ENCODE measurements around the gene WFDC11. TPM values are rescaled to one million over a fixed set of nuclear protein-coding genes. Genes with fewer than 3 reads are reported as not detected.
A peak's percentile ranks its signal among the peaks of the same experiment; 100 is the strongest.
"Not testable (repeated sequence)": the region's sequence is repeated elsewhere in the genome, so short reads cannot be mapped to it uniquely, and the experiment has no call there.

The WFDC11 gene
- polyA plus RNA-seq = not detected
- long read RNA-seq, donor 1 = 0 reads
- long read RNA-seq, donor 2 = 0 reads
- long read RNA-seq, donor 3 = 0 reads
- long read RNA-seq, donor 4 = 0 reads
- long read RNA-seq, donor 5 = 0 reads
- long read RNA-seq, donor 6 = 0 reads
- long read RNA-seq, donor 7 = 0 reads
- long read RNA-seq, donor 8 = 0 reads
- long read RNA-seq, donor 9 = 0 reads
- long read RNA-seq, donor 10 = 0 reads

DNA sequence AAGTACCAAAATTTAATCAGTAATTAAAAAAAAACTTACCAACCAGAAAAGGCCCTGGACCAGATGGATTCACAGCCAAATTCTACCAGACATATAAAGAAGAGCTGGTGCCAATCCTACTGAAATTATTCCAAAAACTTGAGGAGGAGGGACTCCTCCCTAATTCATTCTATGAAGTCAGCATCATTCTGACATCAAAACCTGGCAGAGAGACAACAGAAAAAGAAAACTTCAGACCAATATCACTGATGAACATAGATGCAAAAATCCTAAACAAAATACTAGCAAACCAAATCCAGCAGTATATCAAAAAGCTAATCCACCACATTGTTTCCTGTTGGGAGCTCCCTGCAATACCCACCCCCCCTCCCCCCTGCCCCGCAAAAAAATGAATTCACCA is at the start of gene WFDC11:
TSS of gene WFDC11 (minus strand) at position 101 of the 400 bp plus-strand sequence. CDS start 19,639 bp downstream, outside the sequence.
- Histone ChIP-seq H3K27ac (ENCODE audit: low read depth in 1 of 3, low read length in 2 of 3) (no peak within 1 kb of the TSS), H3K27me3 (ENCODE audit: control insufficient read depth in 3 of 3, insufficient read depth in 3 of 3, low read length in 3 of 3) (no peaks in the 10 kb centered on the region), H3K9me3 (ENCODE audit: control insufficient read depth in 2 of 2, insufficient read depth in 1 of 2, low read depth in 1 of 2, low read length in 1 of 2) (no peaks in the 10 kb centered on the region), H3K4me1 (ENCODE audit: control insufficient read depth in 3 of 3, insufficient read depth in 2 of 3, low read depth in 1 of 3, low read length in 2 of 3) (no peaks in the 10 kb centered on the region), H3K36me3 (ENCODE audit: control insufficient read depth in 3 of 3, insufficient read depth in 2 of 3, low read depth in 1 of 3, low read length in 3 of 3) (no peaks in the 10 kb centered on the region), H3K4me3 (ENCODE audit: low read depth in 1 of 3, low read length in 3 of 3) (no peak within 1 kb of the TSS)
- DNase-seq (no peak), FAIRE-seq (no peak)
- WGBS, 3 donors = 69 to 84% (median 82%) methylated on average over 1 of the region's 1 CpG

DNA sequence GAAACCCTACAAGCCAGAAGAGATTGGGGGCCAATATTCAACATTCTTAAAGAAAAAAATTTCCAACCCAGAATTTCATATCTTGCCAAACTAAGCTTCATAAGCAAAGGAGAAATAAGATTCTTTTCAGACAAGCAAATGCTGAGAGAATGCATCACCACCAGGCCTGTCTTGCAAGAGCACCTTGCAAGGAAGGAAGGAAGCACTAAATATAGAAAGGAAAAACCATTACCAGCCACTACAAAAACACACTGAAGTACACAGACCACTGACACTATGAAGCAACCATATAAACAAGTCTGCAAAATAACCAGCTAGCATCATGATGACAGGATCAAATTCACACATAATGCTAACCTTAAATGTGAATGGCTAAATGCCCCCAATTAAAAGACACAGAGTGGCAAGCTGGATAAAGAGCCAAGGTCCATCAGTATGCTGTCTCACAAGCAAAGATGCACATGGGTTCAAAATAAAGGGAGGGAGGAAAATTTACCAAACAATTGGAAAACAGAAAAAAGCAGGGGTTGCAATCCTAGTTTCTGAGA is 46.2 kb upstream of the WFDC11 start:
- not testable (repeated sequence) for H3K27ac ChIP-seq (ENCODE audit: low read depth in 1 of 3, low read length in 2 of 3); FAIRE-seq; H3K36me3 ChIP-seq (ENCODE audit: control insufficient read depth in 3 of 3, insufficient read depth in 2 of 3, low read depth in 1 of 3, low read length in 3 of 3); H3K9me3 ChIP-seq (ENCODE audit: control insufficient read depth in 2 of 2, insufficient read depth in 1 of 2, low read depth in 1 of 2, low read length in 1 of 2); H3K4me3 ChIP-seq (ENCODE audit: low read depth in 1 of 3, low read length in 3 of 3); H3K4me1 ChIP-seq (ENCODE audit: control insufficient read depth in 3 of 3, insufficient read depth in 2 of 3, low read depth in 1 of 3, low read length in 2 of 3); DNase-seq; H3K27me3 ChIP-seq (ENCODE audit: control insufficient read depth in 3 of 3, insufficient read depth in 3 of 3, low read length in 3 of 3)

DNA sequence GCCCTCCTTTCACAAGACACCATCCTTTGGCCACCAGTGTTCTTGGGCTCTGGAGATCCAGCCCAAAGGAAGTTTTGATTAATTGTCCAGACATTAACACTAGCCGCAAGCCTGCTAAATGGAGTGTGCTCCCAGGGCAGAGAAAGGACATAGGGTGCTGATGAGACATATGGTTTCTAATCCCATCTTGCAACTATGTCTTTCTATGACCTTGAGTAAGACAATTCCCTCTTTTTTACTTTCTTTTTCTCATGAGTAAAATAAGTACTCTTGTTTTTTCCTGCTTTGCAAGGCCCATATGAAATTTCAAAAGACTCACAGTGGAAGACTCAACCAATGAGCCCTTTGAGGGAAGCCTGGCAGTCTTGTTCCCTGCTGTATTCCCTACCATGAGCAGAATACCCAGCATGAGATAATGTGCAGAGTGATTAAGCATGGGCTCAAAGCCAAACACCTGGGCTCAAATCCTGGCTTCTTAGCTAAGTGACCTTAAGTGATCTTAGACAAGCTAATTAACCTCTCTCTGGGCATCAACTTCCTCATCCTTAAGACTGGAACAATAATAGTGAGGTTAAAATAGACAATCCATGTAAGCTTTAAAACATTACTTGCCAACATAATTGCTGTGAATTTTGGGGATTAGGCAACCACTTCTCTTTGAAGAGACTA is 35.1 kb upstream of the WFDC11 start, which contains the start of gene WFDC10B:
TSS of gene WFDC10B (minus strand) at position 51 of the 669 bp plus-strand sequence. CDS start 19,027 bp downstream, outside the sequence.
- H3K4me1 ChIP-seq (ENCODE audit: control insufficient read depth in 3 of 3, insufficient read depth in 2 of 3, low read depth in 1 of 3, low read length in 2 of 3) = peaks cover 0 to 2% (median 0%) of the 10 kb centered on the region in 3 donors
- DNase-seq = peak in 1 of 2 donors; percentile 80
- no peak within 1 kb of the TSS for H3K27ac ChIP-seq (ENCODE audit: low read depth in 1 of 3, low read length in 2 of 3)
- H3K4me3 ChIP-seq (ENCODE audit: low read depth in 1 of 3, low read length in 3 of 3) = no peak within 1 kb of the TSS
- H3K27me3 ChIP-seq (ENCODE audit: control insufficient read depth in 3 of 3, insufficient read depth in 3 of 3, low read length in 3 of 3) = no peaks in the 10 kb centered on the region
- 64 to 91% (median 75%) methylated on average over 1 of the region's 1 CpG for WGBS, 3 donors
- no peaks in the 10 kb centered on the region for H3K36me3 ChIP-seq (ENCODE audit: control insufficient read depth in 3 of 3, insufficient read depth in 2 of 3, low read depth in 1 of 3, low read length in 3 of 3)
- no peaks in the 10 kb centered on the region for H3K9me3 ChIP-seq (ENCODE audit: control insufficient read depth in 2 of 2, insufficient read depth in 1 of 2, low read depth in 1 of 2, low read length in 1 of 2)
- FAIRE-seq = no peak

- no peaks in the 10 kb centered on the region for H3K9me3 ChIP-seq (ENCODE audit: control insufficient read depth in 2 of 2, insufficient read depth in 1 of 2, low read depth in 1 of 2, low read length in 1 of 2)
- peaks cover 0 to 2% (median 0%) of the 10 kb centered on the region in 3 donors for H3K4me1 ChIP-seq (ENCODE audit: control insufficient read depth in 3 of 3, insufficient read depth in 2 of 3, low read depth in 1 of 3, low read length in 2 of 3)
- no peaks in the 10 kb centered on the region for H3K36me3 ChIP-seq (ENCODE audit: control insufficient read depth in 3 of 3, insufficient read depth in 2 of 3, low read depth in 1 of 3, low read length in 3 of 3)
- FAIRE-seq = no peak
- 13 to 61% (median 40%) methylated on average over 4 of the region's 4 CpGs for WGBS, 3 donors
- no peak within 1 kb of the TSS for H3K4me3 ChIP-seq (ENCODE audit: low read depth in 1 of 3, low read length in 3 of 3)
- no peaks in the 10 kb centered on the region for H3K27me3 ChIP-seq (ENCODE audit: control insufficient read depth in 3 of 3, insufficient read depth in 3 of 3, low read length in 3 of 3)
- no peak within 1 kb of the TSS for H3K27ac ChIP-seq (ENCODE audit: low read depth in 1 of 3, low read length in 2 of 3)
- peak in 1 of 2 donors; percentile 51 for DNase-seq
Measured at GRCh38 chr20:45701873-45702272, 31.8 kb upstream of the WFDC11 start, which contains the start of gene WFDC13. Gene WFDC13 (plus strand): TSS chr20:45702038. CDS start chr20:45702124, 86 bp downstream.

DNA sequence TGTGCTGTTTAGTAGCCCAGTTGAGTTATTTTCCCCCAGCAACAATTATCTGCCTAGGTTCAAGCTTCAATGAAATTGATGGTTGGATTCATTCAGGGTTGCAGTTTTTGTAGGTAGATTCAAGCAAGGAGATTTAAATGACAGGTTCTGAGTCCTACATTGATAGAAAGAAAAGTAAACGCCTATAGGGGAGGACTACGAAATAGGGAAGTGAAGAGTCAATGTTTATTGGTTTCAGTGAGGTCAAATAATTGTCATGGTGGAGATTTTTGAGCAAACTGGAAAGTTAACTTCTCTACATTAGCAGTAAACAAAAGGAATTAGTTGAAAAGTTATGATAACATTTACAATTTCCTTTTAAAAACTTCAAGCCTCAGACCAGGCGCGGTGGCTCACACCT is 31.1 kb upstream of the WFDC11 start:
- H3K27me3 ChIP-seq (ENCODE audit: control insufficient read depth in 3 of 3, insufficient read depth in 3 of 3, low read length in 3 of 3) = no peaks in the 10 kb centered on the region
- no peak overlapping the region for H3K27ac ChIP-seq (ENCODE audit: low read depth in 1 of 3, low read length in 2 of 3)
- no peak for FAIRE-seq
- DNase-seq = no peak
- WGBS, 3 donors = 54 to 62% (median 54%) methylated on average over 4 of the region's 4 CpGs
- H3K4me3 ChIP-seq (ENCODE audit: low read depth in 1 of 3, low read length in 3 of 3) = no peak overlapping the region
- H3K36me3 ChIP-seq (ENCODE audit: control insufficient read depth in 3 of 3, insufficient read depth in 2 of 3, low read depth in 1 of 3, low read length in 3 of 3) = no peaks in the 10 kb centered on the region
- H3K9me3 ChIP-seq (ENCODE audit: control insufficient read depth in 2 of 2, insufficient read depth in 1 of 2, low read depth in 1 of 2, low read length in 1 of 2) = no peaks in the 10 kb centered on the region
- H3K4me1 ChIP-seq (ENCODE audit: control insufficient read depth in 3 of 3, insufficient read depth in 2 of 3, low read depth in 1 of 3, low read length in 2 of 3) = peaks cover 0 to 2% (median 0%) of the 10 kb centered on the region in 3 donors

DNA sequence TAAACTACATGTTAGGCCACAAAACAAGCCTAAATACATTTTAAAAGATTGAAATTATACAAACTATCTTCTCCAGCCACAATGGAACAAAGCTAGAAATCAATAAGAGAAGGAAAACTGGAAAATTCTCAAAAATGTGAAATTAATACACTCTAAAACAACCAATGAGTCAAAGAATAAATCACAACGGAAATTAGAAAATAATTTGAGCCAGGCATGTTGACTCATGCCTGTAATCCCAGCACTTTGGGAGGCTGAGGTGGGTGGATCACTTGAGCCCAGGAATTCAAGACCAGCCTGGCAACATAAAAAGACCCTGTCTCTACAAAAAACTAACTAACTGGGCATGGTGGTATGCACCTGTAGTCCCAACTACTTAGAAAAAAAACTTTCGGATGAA is 25.5 kb upstream of the WFDC11 start:
- Histone ChIP-seq H3K9me3 (ENCODE audit: control insufficient read depth in 2 of 2, insufficient read depth in 1 of 2, low read depth in 1 of 2, low read length in 1 of 2) (peaks cover 0 to 4% of the 10 kb centered on the region in 2 donors), H3K27ac (ENCODE audit: low read depth in 1 of 3, low read length in 2 of 3) (no peak overlapping the region), H3K36me3 (ENCODE audit: control insufficient read depth in 3 of 3, insufficient read depth in 2 of 3, low read depth in 1 of 3, low read length in 3 of 3) (no peaks in the 10 kb centered on the region), H3K4me1 (ENCODE audit: control insufficient read depth in 3 of 3, insufficient read depth in 2 of 3, low read depth in 1 of 3, low read length in 2 of 3) (no peaks in the 10 kb centered on the region), H3K27me3 (ENCODE audit: control insufficient read depth in 3 of 3, insufficient read depth in 3 of 3, low read length in 3 of 3) (no peaks in the 10 kb centered on the region), H3K4me3 (ENCODE audit: low read depth in 1 of 3, low read length in 3 of 3) (no peak overlapping the region)
- WGBS, 3 donors = 92% methylated on average over 2 of the region's 2 CpGs
- DNase-seq = no peak
- FAIRE-seq = no peak

- not testable (repeated sequence) for H3K4me3 ChIP-seq (ENCODE audit: low read depth in 1 of 3, low read length in 3 of 3); H3K4me1 ChIP-seq (ENCODE audit: control insufficient read depth in 3 of 3, insufficient read depth in 2 of 3, low read depth in 1 of 3, low read length in 2 of 3); H3K27me3 ChIP-seq (ENCODE audit: control insufficient read depth in 3 of 3, insufficient read depth in 3 of 3, low read length in 3 of 3); H3K36me3 ChIP-seq (ENCODE audit: control insufficient read depth in 3 of 3, insufficient read depth in 2 of 3, low read depth in 1 of 3, low read length in 3 of 3); FAIRE-seq; H3K9me3 ChIP-seq (ENCODE audit: control insufficient read depth in 2 of 2, insufficient read depth in 1 of 2, low read depth in 1 of 2, low read length in 1 of 2); DNase-seq; H3K27ac ChIP-seq (ENCODE audit: low read depth in 1 of 3, low read length in 2 of 3)
- 79 to 88% (median 88%) methylated on average over 12 of the region's 12 CpGs for WGBS, 3 donors
Measured at GRCh38 chr20:45693346-45693745, 23.3 kb upstream of the WFDC11 start.

DNA sequence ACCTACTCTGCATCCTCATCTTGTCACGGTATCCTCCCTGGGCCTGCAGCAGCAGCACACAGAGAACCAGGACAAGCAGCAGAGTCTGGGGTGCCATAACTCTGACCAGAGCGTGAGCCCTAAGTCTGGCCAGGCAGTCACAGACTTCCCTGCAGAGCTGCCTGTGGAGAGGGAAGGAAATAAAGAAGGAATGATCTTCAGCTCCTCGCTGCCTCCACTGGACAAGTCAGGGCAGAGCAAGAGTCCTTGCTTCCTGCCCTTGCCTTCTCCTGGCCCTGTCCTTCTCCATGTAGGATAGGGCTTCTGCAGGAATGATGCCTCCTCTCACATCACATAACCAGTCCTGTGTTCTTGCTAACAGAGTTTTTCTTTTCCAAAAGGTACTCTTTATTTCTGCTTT is 15.9 kb upstream of the WFDC11 start:
- Histone ChIP-seq H3K4me3 (ENCODE audit: low read depth in 1 of 3, low read length in 3 of 3) (no peak overlapping the region), H3K9me3 (ENCODE audit: control insufficient read depth in 2 of 2, insufficient read depth in 1 of 2, low read depth in 1 of 2, low read length in 1 of 2) (no peaks in the 10 kb centered on the region), H3K27ac (ENCODE audit: low read depth in 1 of 3, low read length in 2 of 3) (no peak overlapping the region), H3K36me3 (ENCODE audit: control insufficient read depth in 3 of 3, insufficient read depth in 2 of 3, low read depth in 1 of 3, low read length in 3 of 3) (no peaks in the 10 kb centered on the region), H3K4me1 (ENCODE audit: control insufficient read depth in 3 of 3, insufficient read depth in 2 of 3, low read depth in 1 of 3, low read length in 2 of 3) (no peaks in the 10 kb centered on the region), H3K27me3 (ENCODE audit: control insufficient read depth in 3 of 3, insufficient read depth in 3 of 3, low read length in 3 of 3) (peaks cover 0 to 4% (median 0%) of the 10 kb centered on the region in 3 donors)
- 50 to 59% (median 50%) methylated on average over 3 of the region's 3 CpGs for WGBS, 3 donors
- FAIRE-seq (no peak), DNase-seq (peak in 1 of 2 donors; percentile 10)
